Stomach (tissue), 4 donors: ENCODE results near the gene NPDC1.

Experiments used
- CTCF ChIP-seq, 7 experiments: fragments of 450-650 bp in 4 of 7; fragments of 200-600 bp in 3 of 7; sonication (generic) in 3 of 7; IDR thresholded peaks; one replicate each; pipeline ENCODE4 v1.5.1; 2016 to 2019; ENCODE audit warnings: antibody characterized with exemption in 7 of 7, control low read depth in 2 of 7, mild to moderate bottlenecking in 1 of 7
- EP300 ChIP-seq: sonication (generic); formaldehyde crosslinking; IDR thresholded peaks from one replicate; pipeline ENCODE4 v1.6.1; 2017; ENCODE audit warnings: antibody characterized with exemption
- POLR2A ChIP-seq, 4 donors: fragments of 450-650 bp; IDR thresholded peaks; one replicate each; pipeline ENCODE4 v1.6.1; 2016; ENCODE audit warnings: antibody characterized with exemption in 4 of 4, control low read depth in 2 of 4, mild to moderate bottlenecking in 1 of 4, moderate library complexity in 1 of 4

GRCh38 chr9:137034709-137035506 lies 11.1 kb downstream of the NPDC1 start:
- TF ChIP-seq CTCF (IDR thresholded peaks at IDR 0.05) (peak in 6 of 7 experiments; percentile 11 to 90 (median 86)), EP300 (no peak), POLR2A (IDR thresholded peaks at IDR 0.05) (no peak)
